GM12801 (cell line): ENCODE data around the gene NTMT1.

Experiments used
- TF ChIP-seq, protein P1 (sequence below): IDR thresholded peaks from one replicate; pipeline ENCODE4 v1.5.1; 2011; ENCODE audit warnings: control low read depth; ENCODE audit not compliant: insufficient read length; ENCODE audit errors: extremely low read depth

NTMT1 gene

DNA sequence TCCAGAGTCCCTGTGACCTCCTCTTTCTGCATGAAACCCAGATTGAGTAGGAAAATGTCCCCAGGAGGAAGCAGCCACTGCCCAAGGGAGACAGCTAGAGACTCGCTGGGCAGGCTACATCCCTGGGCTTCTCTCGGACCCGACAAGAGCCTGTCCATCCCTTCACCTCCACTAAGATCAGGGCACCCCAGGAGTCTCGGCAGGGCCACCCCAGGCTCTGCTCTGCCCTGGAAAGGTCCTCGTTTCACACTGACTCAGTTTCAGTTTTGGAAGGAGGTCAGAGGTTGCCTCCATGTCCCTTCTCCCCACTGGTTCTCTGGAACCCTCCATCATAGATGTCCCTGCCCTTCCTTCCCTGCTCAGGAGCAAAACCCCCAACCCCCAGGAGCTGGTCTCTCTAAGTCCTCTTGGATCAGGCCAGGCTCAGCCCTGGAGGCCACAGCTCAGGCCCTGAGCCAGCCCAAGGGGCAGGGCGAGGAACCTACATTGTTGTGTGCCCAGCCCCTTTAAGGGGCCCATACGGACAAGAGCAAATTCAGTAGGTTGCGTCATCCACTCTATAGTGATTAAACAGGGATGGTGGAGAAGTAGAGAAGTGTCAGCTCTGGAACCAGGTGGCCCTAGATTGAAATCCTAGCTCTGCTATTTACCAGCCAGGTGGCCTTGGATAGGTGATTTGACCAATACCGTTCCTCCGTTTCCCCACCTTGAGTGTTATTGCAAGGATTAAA, 42.5 kb upstream of the NTMT1 start:
- TF ChIP-seq, protein P1, sequence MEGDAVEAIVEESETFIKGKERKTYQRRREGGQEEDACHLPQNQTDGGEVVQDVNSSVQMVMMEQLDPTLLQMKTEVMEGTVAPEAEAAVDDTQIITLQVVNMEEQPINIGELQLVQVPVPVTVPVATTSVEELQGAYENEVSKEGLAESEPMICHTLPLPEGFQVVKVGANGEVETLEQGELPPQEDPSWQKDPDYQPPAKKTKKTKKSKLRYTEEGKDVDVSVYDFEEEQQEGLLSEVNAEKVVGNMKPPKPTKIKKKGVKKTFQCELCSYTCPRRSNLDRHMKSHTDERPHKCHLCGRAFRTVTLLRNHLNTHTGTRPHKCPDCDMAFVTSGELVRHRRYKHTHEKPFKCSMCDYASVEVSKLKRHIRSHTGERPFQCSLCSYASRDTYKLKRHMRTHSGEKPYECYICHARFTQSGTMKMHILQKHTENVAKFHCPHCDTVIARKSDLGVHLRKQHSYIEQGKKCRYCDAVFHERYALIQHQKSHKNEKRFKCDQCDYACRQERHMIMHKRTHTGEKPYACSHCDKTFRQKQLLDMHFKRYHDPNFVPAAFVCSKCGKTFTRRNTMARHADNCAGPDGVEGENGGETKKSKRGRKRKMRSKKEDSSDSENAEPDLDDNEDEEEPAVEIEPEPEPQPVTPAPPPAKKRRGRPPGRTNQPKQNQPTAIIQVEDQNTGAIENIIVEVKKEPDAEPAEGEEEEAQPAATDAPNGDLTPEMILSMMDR = no peak

DNA sequence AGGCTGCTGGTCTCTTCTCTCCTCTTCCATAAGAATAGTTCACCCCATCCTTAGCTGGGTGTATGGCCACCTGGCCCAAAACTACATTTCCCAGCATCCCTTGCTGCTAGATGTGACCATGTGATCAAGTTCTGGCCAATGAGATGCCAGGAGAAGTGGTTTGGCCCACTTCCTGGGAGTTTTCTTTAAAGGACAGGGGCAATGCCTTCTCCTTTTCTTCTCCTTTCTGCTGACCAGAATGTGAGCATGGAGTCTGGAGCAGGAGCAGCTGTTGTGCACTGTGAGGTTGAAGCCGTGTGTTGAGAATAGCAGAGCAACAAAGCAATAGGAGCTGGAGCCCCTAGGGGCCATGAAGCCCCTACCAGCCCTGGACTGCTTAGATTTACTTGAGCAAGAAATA, 41.8 kb upstream of the NTMT1 start:
- TF ChIP-seq, protein P1 = no peak

DNA sequence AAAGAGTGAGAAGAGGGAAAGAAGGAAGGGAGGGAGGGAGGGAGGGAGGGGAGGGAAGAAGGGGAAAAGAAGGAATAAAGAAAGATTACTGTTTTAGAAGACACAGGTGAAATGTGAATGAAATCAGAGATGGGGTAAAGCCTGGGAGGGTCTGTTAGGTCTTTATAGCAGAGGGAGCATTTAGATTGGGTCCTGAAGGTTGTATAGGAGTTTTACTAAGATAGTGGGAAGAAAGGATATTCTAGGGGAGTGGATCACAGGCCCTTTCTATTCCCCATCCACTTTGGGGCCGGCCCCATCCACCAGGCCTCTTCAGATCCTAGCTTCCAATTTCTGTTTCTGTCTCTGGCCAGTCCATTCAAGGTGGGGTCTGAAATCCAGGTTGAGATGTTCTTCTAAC, 40.6 kb upstream of the NTMT1 start:
- TF ChIP-seq, protein P1 = no peak

DNA sequence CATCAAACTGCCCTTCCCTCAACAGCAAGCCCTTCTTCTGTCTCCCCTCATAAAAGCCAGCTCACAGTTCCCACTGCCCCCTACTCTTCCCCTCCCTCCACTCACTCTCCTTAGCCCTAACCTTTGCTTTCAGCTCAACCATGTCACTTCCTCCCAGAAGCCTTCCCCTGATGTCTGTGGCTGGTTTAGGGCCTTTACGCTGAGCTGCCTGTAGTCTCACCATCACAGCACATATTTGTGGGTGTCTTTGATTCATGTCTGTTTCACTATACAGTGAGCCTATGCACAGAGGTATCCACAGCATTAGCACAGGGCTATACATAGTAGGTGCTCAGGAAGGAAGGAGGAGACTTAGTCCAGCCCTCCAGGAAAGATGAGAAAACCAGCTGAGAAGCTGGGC, 39.7 kb upstream of the NTMT1 start:
- TF ChIP-seq, protein P1 = no peak

DNA sequence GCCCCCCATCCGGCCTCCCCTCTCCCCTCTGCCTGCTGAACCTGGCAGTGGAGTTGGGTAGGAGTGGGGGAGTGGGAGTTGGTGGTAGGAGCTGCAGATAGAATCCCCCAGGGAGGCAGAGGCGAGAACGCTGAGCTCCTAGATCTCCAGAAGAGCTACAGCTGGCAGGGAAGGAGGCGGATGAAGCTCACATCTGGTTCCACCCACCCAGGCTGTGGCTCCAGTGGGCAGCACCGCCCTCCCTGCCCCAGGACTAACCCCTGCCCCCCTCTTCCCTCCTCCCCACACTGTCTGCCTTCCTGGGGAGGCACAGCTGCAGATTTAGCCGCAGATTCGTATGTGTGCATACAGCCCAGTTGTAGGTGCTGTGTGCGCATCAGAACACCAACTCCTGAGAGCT, 39.3 kb upstream of the NTMT1 start:
- TF ChIP-seq, protein P1 = no peak

DNA sequence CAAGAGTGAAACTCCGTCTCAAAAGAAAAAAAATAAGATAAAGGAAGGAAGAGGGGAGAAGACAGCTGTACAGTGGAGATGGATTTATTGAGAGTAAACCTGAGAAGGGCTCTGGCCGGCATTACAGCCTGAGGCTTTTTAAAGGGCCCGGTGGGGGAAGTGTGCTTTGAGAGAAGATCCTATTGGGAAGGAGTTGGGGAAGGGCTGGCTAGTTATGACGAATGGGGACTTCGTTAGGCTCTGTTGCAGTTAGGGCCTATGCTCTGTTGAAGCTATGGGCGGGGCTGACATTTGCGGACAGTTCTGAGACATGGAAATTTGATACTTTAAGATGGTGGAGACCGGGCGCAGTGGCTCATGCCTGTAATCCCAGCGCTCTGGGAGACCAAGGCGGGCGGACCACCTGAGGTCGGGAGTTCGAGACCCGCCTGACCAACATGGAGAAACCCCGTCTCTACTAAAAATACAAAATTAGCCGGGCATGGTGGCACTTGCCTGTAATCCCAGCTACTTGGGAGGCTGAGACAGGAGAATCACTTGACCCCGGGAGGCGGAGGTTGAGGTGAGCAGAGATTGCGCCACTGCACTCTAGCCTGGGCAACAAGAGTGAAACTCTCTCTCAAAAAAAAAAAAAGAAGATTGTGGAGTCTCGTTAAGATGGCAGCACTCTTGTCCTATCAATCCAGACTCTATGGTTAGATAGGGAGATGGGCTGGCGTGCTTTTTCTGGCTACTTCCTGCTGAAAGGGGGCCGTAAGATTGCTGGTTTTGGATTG, 38.3 kb upstream of the NTMT1 start:
- TF ChIP-seq, protein P1 = no peak

DNA sequence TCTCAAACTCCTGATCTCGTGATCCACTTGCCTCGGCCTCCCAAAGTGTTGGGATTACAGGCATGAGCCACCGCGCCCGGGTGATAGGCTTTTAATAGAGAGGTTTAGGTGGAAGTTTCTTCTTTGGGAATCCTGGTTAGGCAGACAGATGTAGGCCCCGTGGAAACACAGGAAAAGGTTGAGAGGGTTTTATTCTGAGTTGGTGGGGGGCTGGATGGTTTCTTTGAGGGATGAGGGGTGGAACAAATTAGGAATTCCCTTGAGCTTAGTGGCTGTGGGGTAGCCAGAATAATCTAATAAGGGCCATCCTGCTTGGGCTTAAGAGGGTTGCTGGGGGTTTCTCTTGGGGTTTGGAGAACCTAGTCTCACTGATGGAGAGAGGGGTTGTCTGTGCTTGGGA, 35.5 kb upstream of the NTMT1 start:
- TF ChIP-seq, protein P1 = no peak
